Type B pancreatic cell (in vitro differentiated cells): Measurements from ENCODE around the gene FAM83F. TPM values are rescaled to one million over a fixed set of nuclear protein-coding genes. Genes with fewer than 3 reads are reported as not detected.

Source experiments
- DNase-seq: peaks from one replicate; pipeline ENCODE4 v3.0.0; 2021; ENCODE audit warnings: mixed read lengths; ENCODE audit not compliant: unreplicated experiment; ENCODE audit errors: extremely low spot score
- H3K27ac Mint-ChIP-seq: 2 replicates; pipeline ENCODE4 v1.8.0; 2021; ENCODE audit warnings: mild to moderate bottlenecking, mixed read lengths
- H3K27me3 Mint-ChIP-seq: 2 replicates; pipeline ENCODE4 v1.8.0; 2021; ENCODE audit warnings: mixed read lengths
- H3K36me3 Mint-ChIP-seq: 2 replicates; pipeline ENCODE4 v1.8.0; 2021; ENCODE audit warnings: mixed read lengths
- H3K4me1 Mint-ChIP-seq: one replicate; pipeline ENCODE4 v1.8.0; 2021; ENCODE audit warnings: mixed read lengths; ENCODE audit not compliant: unreplicated experiment
- H3K4me3 Mint-ChIP-seq: 2 replicates; pipeline ENCODE4 v1.8.0; 2021; ENCODE audit warnings: mild to moderate bottlenecking, mixed read lengths
- H3K9me3 Mint-ChIP-seq: 2 replicates; pipeline ENCODE4 v1.8.0; 2021; ENCODE audit warnings: mixed read lengths
- long read RNA-seq: library from polyadenylated mRNA; unstranded; transcript quantifications from one replicate; pipeline ENCODE4 v2.0.0, GENCODE V29; 2020
- total RNA-seq: library from RNA; stranded (reverse); gene quantifications from 2 replicates; pipeline ENCODE4 v1.2.1, GENCODE V29; 2021; ENCODE audit warnings: low replicate concordance
- TF ChIP-seq, protein P1 (sequence below): fragments of 200-600 bp; sonication (generic); conservative IDR thresholded peaks from 2 replicates; pipeline ENCODE4 v1.5.0; 2021; ENCODE audit warnings: antibody characterized with exemption, mild to moderate bottlenecking

The FAM83F gene
- 12.4 and 37.5 TPM in 2 replicates for total RNA-seq
- long read RNA-seq, partial matches to known transcripts = 0 of 15 reads
- long read RNA-seq, other reads (novel, unspliced or antisense) = 15 of 15 reads

DNA sequence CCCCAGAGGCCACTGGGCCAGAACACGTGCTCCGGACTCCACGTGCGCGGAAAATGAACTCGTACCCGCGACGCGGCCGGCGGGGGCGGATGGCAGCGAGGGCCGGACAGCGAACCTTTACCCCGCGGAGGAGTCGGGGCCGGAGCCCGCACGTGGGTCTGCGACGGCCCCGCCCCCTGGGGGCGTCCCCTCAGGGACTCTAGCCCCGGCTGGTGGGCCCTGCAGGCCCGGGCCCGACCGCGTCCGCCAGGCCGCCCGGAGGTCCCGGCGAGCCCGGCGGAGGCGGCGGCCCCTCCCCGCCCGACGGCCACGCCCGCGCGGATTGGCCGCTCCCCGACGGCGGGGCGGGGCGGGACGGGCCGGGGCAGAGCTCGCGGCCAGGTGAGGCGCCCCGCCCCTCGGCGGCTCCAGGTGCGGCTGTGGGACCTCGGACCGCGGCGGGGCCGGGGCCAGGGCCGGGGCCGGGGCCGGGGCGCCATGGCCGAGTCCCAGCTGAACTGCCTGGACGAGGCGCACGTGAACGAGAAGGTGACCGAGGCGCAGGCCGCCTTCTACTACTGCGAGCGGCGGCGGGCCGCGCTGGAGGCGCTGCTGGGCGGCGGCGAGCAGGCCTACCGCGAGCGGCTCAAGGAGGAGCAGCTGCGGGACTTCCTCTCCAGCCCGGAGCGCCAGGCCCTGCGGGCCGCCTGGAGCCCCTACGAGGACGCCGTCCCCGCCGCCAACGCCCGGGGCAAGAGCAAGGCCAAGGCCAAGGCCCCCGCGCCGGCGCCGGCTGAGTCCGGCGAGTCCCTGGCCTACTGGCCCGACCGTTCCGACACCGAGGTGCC is at the start of gene FAM83F:
Gene FAM83F (plus strand): TSS at position 389 of the 827 bp plus-strand sequence. CDS start 89 bp downstream, at position 478.
- Mint-ChIP-seq H3K4me3 (peak within 1 kb of the TSS; percentile 84), H3K27ac (peak within 1 kb of the TSS; percentile 94), H3K9me3 (no peaks in the 10 kb centered on the region), H3K4me1 (peaks cover 50% of the 10 kb centered on the region), H3K36me3 (no peaks in the 10 kb centered on the region), H3K27me3 (peaks cover 41% of the 10 kb centered on the region)
- TF ChIP-seq, protein P1, sequence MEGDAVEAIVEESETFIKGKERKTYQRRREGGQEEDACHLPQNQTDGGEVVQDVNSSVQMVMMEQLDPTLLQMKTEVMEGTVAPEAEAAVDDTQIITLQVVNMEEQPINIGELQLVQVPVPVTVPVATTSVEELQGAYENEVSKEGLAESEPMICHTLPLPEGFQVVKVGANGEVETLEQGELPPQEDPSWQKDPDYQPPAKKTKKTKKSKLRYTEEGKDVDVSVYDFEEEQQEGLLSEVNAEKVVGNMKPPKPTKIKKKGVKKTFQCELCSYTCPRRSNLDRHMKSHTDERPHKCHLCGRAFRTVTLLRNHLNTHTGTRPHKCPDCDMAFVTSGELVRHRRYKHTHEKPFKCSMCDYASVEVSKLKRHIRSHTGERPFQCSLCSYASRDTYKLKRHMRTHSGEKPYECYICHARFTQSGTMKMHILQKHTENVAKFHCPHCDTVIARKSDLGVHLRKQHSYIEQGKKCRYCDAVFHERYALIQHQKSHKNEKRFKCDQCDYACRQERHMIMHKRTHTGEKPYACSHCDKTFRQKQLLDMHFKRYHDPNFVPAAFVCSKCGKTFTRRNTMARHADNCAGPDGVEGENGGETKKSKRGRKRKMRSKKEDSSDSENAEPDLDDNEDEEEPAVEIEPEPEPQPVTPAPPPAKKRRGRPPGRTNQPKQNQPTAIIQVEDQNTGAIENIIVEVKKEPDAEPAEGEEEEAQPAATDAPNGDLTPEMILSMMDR = no peak
- DNase-seq = no peak

DNA sequence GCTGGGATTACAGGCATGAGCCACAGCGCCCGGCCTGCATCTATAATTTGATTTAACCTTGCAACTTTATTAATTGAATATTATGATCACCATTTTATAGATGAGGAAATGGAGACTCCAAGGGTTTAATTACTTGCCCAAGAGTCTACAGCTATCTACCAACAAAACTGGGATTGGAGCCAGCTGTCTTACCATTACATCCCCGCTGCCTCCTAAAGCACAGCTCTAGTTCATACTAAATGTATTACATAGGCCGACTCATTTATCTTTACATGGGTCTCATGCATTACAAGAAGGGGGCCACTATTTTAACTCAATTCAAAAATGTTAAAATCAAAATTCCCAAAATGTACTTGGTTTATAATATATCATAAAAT is 48.6 kb upstream of the FAM83F start:
- no peak for DNase-seq
- Mint-ChIP-seq H3K9me3 (no peaks in the 10 kb centered on the region), H3K27me3 (peaks cover 10% of the 10 kb centered on the region), H3K4me3 (no peak overlapping the region), H3K36me3 (no peaks in the 10 kb centered on the region), H3K27ac (no peak overlapping the region), H3K4me1 (peaks cover 51% of the 10 kb centered on the region)
- TF ChIP-seq, protein P1 = no peak

DNA sequence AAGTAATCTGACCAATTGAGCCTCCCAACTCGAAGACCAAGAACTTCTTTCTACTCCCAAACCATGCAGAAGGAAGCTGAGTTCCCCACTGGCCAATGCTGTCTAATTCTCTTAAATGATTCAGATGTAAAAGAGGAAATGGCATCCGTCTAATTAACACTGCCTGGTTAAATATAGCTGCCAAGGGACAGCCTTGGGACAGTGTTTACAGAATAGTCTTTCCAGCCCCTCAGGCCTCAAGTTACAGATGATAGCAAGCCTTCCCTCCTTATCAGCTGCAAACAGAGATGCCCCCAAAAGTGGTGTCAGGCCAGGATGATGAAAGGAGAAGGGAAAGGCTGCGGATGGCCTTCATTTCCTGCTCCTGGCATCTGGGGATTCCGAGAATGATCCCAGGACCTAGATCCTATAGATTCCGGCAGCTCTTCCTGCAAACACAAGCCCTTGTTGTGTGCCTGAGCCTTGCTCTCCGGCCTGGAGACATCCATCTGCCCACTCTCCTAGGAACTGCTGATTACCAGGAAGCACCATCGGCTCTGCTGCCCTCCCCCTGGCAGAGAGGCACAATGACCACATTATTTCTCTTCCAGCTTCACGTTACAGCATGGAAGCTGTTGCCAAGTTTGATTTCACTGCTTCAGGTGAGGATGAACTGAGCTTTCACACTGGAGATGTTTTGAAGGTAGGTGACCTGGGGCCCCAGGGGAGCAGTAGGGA is 48.1 kb upstream of the FAM83F start:
- Mint-ChIP-seq H3K9me3 (no peaks in the 10 kb centered on the region), H3K36me3 (no peaks in the 10 kb centered on the region), H3K27ac (no peak overlapping the region), H3K27me3 (peaks cover 10% of the 10 kb centered on the region), H3K4me3 (peak overlapping the region; percentile 33), H3K4me1 (peaks cover 51% of the 10 kb centered on the region)
- no peak for DNase-seq
- TF ChIP-seq, protein P1 = no peak

DNA sequence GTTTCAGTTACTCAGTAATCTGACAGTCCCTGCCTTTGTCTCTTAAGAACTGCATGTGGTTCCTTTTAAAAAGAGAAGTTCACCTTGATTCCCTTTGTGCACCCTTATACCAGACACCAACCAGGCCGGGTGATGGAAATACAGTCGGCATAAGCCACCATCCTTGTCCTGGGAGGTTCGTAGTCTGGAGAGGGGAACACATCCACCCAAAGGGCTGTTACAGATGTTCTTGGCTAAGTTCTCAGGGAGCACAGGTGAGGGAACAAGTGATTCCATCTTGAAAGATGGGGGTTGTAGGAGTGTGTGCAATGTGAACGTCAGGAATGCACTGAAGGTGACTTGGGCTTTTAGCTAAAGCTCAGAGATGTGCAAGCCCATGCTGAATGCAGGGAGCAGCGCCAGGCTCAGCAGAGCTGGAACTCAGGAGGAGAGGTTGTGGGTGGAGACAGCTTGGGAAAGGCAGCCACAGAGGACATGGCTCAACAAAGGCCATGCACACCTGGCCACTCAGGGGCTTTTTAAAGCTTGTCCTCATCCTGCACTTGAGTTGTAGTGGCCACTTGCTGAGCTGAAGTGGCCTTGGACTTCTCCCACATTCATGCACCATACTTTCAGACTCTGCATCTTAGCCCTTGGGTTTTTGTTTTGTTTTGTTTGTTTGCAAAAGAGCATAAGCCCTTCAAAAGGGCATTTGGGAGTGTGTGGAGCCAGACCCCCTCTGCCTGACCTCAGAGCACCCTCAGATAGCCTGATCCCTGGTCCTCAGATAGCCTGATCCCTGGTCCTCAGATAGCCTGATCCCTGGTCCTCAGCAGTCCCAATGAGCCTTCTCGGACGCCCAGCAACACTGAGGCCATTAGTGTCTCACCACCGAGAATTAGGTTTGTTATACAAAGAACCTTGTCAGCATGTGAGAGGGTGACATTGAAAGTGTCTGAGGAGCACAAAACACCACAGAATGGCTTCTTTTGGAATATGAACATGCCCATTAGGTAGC is 47.2 kb upstream of the FAM83F start:
- Mint-ChIP-seq H3K36me3 (no peaks in the 10 kb centered on the region), H3K4me3 (no peak overlapping the region), H3K27ac (no peak overlapping the region), H3K4me1 (peaks cover 51% of the 10 kb centered on the region), H3K27me3 (peaks cover 10% of the 10 kb centered on the region), H3K9me3 (no peaks in the 10 kb centered on the region)
- TF ChIP-seq, protein P1 = no peak
- no peak for DNase-seq
